Sigmoid colon (tissue), 4 donors: ENCODE measurements around the gene TENT4A.

Experiments used
- POLR2A ChIP-seq, 2 donors: fragments of 450-650 bp; IDR thresholded peaks; one replicate each; pipeline ENCODE4 v1.6.1; 2016; ENCODE audit warnings: antibody characterized with exemption in 2 of 2, mild to moderate bottlenecking in 2 of 2, moderate library complexity in 2 of 2
- POLR2AphosphoS5 ChIP-seq, 4 donors: sonication (generic); formaldehyde crosslinking; IDR thresholded peaks; one replicate each; pipeline ENCODE4 v1.6.1; 2017; ENCODE audit warnings: antibody characterized with exemption in 4 of 4

GRCh38 chr5:6736106-6736505 lies 22.9 kb downstream of the TENT4A start:
- no peak for TF ChIP-seq POLR2A (IDR thresholded peaks at IDR 0.05)
- no peak for TF ChIP-seq POLR2AphosphoS5 (IDR thresholded peaks at IDR 0.05)
